Upper lobe of left lung (tissue), 4 donors: Measurements from ENCODE around the gene ATP1A1.

Source experiments
- POLR2A ChIP-seq, 4 donors: fragments of 450-650 bp; IDR thresholded peaks; one replicate each; pipeline ENCODE4 v1.5.1; 2016 to 2017; ENCODE audit warnings: antibody characterized with exemption in 4 of 4, mild to moderate bottlenecking in 2 of 4
- POLR2AphosphoS5 ChIP-seq, 2 donors: sonication (generic); formaldehyde crosslinking; IDR thresholded peaks; one replicate each; pipeline ENCODE4 v1.5.1; 2017; ENCODE audit warnings: antibody characterized with exemption in 2 of 2
- TF ChIP-seq, protein P1 (sequence below), 6 experiments: fragments of 450-650 bp in 4 of 6; fragments of 200-600 bp in 2 of 6; sonication (generic) in 2 of 6; IDR thresholded peaks; one replicate each; pipeline ENCODE4 v1.5.1; 2016 to 2019; ENCODE audit warnings: antibody characterized with exemption in 6 of 6

GRCh38 chr1:116328671-116329070 is 44.4 kb upstream of the ATP1A1 start:
- TF ChIP-seq, protein P1, sequence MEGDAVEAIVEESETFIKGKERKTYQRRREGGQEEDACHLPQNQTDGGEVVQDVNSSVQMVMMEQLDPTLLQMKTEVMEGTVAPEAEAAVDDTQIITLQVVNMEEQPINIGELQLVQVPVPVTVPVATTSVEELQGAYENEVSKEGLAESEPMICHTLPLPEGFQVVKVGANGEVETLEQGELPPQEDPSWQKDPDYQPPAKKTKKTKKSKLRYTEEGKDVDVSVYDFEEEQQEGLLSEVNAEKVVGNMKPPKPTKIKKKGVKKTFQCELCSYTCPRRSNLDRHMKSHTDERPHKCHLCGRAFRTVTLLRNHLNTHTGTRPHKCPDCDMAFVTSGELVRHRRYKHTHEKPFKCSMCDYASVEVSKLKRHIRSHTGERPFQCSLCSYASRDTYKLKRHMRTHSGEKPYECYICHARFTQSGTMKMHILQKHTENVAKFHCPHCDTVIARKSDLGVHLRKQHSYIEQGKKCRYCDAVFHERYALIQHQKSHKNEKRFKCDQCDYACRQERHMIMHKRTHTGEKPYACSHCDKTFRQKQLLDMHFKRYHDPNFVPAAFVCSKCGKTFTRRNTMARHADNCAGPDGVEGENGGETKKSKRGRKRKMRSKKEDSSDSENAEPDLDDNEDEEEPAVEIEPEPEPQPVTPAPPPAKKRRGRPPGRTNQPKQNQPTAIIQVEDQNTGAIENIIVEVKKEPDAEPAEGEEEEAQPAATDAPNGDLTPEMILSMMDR (IDR thresholded peaks at IDR 0.05), result no peak
- TF ChIP-seq POLR2AphosphoS5 (IDR thresholded peaks at IDR 0.05) (no peak), POLR2A (IDR thresholded peaks at IDR 0.05) (no peak)
